Transverse colon (tissue), 3 donors: ENCODE results near the gene FBXO8.

Experiments
- EP300 ChIP-seq: sonication (generic); formaldehyde crosslinking; IDR thresholded peaks from one replicate; pipeline ENCODE4 v1.6.1; 2017; ENCODE audit warnings: antibody characterized with exemption, low read depth
- POLR2A ChIP-seq: fragments of 450-650 bp; IDR thresholded peaks from one replicate; pipeline ENCODE4 v1.6.1; 2016; ENCODE audit warnings: antibody characterized with exemption, mild to moderate bottlenecking, moderate library complexity
- TF ChIP-seq, protein P1 (sequence below), 5 experiments: fragments of 200-600 bp in 3 of 5; fragments of 450-650 bp in 2 of 5; sonication (generic) in 3 of 5; IDR thresholded peaks; 1 replicate in 2 of 5; 2 replicates in 3 of 5; pipeline ENCODE4 v1.5.1; 2016 to 2017; ENCODE audit warnings: antibody characterized with exemption in 5 of 5, inconsistent platforms in 3 of 5, mild to moderate bottlenecking in 2 of 5, moderate library complexity in 1 of 5

DNA sequence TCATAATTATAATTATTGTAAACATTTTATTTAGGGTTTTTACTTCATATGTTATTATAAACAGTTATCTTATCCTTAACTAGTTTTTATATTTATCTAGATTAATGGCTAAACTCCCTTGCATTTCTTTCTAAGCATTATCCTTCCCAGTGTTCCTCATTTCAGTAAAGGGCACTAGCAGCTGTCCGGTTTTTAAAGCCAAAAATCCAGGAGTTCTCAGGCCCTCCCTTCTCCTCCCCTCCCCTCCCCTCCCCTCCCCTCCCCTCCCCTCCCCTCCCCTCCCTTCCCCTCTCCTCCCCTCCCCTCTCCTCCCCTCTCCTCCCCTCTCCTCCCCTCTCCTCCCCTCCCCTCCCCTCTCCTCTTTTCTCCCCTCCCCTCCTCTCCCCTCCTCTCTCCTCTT is 58.9 kb downstream of the FBXO8 start:
- TF ChIP-seq, protein P1, sequence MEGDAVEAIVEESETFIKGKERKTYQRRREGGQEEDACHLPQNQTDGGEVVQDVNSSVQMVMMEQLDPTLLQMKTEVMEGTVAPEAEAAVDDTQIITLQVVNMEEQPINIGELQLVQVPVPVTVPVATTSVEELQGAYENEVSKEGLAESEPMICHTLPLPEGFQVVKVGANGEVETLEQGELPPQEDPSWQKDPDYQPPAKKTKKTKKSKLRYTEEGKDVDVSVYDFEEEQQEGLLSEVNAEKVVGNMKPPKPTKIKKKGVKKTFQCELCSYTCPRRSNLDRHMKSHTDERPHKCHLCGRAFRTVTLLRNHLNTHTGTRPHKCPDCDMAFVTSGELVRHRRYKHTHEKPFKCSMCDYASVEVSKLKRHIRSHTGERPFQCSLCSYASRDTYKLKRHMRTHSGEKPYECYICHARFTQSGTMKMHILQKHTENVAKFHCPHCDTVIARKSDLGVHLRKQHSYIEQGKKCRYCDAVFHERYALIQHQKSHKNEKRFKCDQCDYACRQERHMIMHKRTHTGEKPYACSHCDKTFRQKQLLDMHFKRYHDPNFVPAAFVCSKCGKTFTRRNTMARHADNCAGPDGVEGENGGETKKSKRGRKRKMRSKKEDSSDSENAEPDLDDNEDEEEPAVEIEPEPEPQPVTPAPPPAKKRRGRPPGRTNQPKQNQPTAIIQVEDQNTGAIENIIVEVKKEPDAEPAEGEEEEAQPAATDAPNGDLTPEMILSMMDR (IDR thresholded peaks at IDR 0.05): no peak
- no peak for TF ChIP-seq POLR2A
- no peak for TF ChIP-seq EP300
